UCSD-AML1 (cell line): ENCODE data around the gene GIPC1.
"Not testable (repeated sequence)": the region's sequence is repeated elsewhere in the genome, so short reads cannot be mapped to it uniquely, and the experiment has no call there.

Experiments
- DNase-seq: peaks from one replicate; lab custom pipeline; 2025; ENCODE audit not compliant: unreplicated experiment; lab: John Stamatoyannopoulos, UW

GIPC1 gene

GRCh38 chr19:14472202-14472938 is 23.6 kb downstream of the GIPC1 start:
- peak; percentile 24 for DNase-seq

GRCh38 chr19:14471436-14472187 is 24.3 kb downstream of the GIPC1 start:
- DNase-seq = no peak

- DNase-seq = no peak
Measured at GRCh38 chr19:14470031-14470876, 25.7 kb downstream of the GIPC1 start.

DNA sequence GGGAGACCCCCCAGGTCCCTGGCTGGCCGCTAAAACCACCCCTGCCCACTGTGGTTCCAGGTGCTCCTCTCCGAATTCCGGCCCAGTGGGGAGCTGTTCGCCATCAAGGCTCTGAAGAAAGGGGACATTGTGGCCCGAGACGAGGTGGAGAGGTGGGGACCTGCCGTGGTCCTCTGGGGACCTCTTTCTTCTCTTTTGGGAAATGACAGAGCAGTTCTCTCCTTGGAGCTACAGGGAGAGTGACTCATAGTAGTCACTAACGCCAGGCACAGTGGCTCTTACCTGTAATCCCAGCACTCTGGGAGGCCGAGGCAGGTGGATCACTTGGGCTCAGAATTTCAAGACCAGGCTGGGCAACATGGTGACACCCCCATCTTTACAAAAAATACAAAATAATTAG is 28.1 kb downstream of the GIPC1 start:
- no peak for DNase-seq

- no peak for DNase-seq
Measured at GRCh38 chr19:14467391-14467790, 28.5 kb downstream of the GIPC1 start.

GRCh38 chr19:14463747-14464146 is 32.2 kb downstream of the GIPC1 start:
- DNase-seq = no peak

GRCh38 chr19:14462401-14462800 is 33.5 kb downstream of the GIPC1 start:
- DNase-seq = not testable (repeated sequence)

DNA sequence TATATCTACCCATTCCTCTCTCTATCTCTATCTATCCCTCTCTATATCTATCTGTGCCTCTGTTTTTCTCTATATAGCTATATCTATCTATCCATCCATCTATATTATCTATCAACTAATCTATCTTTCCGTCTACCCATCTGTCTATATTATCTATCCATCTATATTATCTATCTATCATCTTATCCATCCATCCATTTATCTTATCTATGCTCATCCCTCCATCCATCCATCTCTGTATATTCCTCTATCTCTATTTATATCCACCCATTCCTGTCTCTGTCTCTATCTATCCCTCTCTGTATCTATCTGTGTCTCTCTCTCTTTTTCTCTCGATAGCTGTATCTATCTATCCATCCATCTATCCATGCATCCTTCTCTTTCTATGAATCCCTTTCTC is 35.0 kb downstream of the GIPC1 start:
- no peak for DNase-seq

DNA sequence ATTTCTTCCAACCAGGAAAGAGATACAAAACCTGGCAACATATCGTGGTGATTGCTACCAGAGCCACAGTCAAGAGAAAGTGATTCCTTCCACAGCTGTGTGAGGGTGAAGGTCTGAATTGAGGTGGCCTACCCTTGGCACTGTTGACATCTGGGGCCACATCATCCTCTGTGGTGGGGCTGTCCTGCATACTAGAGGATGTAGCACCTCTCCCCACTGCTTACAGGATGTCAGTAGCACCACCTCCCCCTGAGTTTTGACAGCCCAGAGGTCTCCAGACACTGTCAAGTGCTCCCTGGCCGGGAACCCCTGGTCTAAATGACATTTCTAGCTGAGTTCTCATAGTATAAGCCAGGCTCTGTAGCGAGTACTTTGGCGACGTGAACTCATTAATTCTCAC is 36.2 kb downstream of the GIPC1 start:
- DNase-seq = no peak

GRCh38 chr19:14452303-14452702 is 43.6 kb downstream of the GIPC1 start:
- DNase-seq = not testable (repeated sequence)

DNA sequence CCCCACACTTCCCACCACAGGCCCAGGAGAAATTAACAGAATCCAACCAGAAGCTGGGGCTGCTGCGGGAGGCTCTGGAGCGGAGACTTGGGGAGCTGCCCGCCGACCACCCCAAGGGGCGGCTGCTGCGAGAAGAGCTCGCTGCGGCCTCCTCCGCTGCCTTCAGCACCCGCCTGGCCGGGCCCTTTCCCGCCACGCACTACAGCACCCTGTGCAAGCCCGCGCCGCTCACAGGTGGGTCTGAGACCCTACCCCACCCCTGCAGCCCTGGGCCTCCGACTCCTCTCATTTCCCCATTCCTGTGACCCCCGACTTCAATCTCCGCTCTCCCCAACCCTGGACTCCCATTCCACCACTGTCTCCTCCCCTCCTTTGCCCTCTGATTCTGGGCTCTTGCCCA is 45.1 kb downstream of the GIPC1 start:
- no peak for DNase-seq

DNA sequence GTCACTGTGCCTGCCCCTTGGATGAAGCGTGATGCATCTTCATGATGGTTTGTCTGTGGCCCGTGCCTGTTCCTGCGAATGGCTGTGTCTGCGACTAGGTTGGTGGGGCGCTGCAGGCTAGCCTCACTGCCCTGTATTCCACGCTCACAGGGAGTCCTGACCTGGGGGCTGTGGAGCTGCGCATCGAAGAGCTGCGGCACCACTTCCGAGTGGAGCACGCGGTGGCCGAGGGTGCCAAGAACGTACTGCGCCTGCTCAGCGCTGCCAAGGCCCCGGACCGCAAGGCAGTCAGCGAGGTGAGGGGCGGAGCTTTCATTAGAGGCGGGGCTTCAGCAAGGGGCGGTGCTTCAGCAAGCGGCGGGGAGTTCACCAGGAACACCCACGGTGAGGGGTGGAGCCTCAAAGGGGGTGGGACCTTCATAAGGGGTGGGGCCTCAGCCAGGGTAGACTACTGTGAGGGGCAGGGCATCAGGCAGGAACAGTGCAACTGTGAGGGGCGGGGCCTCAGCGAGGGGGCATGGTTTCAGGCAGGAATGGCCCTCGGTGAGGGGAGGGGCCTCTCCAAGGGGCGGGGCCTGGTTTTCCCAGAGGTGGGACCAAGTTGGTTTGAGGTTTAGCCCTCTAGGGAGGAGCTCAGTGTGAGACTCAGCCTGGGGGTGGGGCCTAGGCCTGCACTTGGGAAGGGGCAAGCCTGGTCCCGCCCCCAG is 45.6 kb downstream of the GIPC1 start:
- peak; percentile 75 for DNase-seq

DNA sequence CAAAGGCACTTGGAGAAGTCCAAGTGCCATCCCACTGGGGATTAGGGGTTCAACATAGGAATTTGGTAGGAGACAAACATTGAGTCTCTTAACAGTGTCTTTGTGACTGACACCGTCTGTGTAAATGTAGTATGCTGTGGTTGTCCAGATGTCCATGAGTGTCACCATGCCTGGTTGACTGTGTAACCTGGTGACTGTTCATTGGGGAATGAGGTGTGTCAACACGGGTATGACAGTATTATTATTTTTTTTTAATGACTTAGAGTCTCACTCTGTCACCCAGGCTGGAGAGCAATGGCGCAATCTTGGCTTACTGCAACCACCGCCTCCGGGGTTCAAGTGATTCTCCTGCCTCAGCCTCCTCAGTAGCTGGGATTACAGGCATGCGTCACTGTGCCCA is 46.6 kb downstream of the GIPC1 start:
- no peak for DNase-seq

- no peak for DNase-seq
Measured at GRCh38 chr19:14446336-14447036, 49.4 kb downstream of the GIPC1 start.

DNA sequence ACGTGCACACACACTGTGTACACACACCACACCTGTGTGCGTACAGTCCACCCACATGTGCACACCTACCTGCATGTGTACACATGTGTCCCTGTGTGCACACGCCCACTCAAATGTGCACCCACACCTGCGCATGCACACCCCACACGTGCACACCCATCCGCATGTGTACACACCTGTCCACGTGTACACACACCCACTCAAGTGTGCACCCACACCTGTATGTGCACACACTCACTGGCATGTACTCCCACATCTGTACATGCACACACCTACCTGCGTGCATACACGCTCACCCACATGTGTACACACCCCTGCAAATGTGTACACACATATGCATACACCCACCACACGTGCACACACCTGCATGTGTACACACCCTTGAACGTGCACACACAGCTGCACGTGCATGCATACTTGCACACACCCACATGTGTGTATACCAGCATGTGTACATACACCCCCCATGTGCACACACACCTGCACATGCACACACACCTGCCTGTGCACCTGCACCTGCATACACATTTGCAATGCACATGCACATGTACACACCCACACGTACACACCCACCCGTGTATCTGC is 52.2 kb downstream of the GIPC1 start:
- DNase-seq = no peak

DNA sequence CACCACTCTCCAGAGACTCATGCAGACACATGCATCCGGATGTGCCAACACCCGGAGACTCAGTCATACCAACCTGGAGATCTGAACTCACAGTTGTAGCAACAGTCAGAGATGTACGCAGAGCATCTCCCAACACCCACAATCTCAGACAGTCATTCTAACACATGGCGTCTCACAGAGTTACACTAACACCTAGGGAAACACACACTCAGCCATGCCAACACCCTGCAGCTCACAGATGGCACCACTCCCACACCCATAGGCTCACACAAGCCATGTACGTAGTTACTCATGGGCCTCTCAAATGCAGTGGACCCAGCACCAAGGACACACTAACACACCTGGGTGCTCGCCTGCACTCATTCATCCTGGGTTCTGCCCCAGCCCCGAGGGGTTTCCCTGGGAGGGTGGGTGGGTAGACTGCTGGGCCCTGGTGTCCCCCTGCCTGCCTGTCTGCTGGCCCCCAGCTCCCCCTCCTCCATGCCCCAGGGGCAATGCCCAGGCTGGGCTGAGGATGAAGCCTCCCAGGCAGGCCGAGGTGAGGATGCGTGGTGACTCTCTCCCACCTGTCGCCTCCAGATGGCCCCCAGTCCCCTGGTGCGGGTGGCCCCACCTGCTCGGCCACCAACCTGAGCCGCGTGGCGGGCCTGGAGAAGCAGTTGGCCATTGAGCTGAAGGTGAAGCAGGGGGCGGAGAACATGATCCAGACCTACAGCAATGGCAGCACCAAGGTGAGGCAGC is 52.9 kb downstream of the GIPC1 start:
- no peak for DNase-seq

DNA sequence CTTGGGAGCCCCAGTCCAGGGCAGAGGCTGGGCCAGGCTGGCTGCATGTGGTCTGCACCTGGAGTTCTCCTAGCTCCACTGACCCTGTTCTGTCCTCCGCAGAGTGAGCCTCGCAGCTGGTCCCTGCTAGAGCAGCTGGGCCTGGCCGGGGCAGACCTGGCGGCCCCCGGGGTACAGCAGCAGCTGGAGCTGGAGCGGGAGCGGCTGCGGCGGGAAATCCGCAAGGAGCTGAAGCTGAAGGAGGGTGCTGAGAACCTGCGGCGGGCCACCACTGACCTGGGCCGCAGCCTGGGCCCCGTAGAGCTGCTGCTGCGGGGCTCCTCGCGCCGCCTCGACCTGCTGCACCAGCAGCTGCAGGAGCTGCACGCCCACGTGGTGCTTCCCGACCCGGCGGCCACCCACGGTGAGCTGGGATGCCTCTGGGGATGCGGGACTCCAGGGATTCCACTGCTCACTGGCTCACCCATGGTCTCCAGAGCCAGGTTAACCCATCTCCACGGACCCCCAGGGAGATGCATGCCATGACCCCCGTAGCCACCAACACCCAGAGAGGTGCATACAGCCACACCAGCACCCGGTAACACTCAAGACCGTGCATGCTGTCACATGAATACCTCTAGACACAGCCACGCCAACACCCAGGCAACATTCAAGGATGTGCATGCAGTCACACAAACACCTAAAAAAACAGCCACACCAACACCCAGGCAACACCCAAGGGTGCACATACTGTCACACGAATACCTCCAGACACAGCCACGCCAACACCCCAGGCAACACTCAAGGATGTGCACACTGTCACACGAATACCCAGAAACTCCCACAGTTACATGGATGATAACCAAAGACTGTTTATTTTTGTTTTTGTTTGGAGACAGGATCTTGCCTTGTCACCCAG is 54.6 kb downstream of the GIPC1 start:
- DNase-seq = no peak

DNA sequence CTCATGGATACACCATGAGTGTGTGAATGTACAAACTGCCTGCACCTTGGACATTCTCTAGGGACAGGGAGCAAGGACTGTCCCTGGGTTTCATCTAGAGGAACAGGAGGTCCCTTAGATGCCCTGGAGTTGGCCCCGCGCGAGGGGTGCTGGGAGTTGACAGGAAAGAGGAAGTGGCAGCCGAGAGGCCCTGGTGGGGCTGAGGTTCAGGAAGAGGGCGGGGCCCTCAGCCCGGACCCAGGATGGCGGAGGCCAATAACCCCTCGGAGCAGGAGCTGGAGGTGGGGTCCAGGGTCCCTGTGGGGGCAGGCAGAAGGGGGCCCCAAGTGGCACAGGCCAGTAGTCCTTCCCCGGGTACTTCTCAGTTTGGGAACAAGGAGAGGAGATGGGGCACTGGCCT is 55.9 kb downstream of the GIPC1 start:
- DNase-seq = peak; percentile 91
